CD4-positive, alpha-beta T cell treated with Interleukin-6 for 4 hours (primary cell): ENCODE data around the gene ZNF804A.

Source experiments
- DNase-seq: peaks from one replicate; pipeline ENCODE4 v3.0.0-alpha.2; 2020; ENCODE audit warnings: mixed read lengths

Gene ZNF804A

DNA sequence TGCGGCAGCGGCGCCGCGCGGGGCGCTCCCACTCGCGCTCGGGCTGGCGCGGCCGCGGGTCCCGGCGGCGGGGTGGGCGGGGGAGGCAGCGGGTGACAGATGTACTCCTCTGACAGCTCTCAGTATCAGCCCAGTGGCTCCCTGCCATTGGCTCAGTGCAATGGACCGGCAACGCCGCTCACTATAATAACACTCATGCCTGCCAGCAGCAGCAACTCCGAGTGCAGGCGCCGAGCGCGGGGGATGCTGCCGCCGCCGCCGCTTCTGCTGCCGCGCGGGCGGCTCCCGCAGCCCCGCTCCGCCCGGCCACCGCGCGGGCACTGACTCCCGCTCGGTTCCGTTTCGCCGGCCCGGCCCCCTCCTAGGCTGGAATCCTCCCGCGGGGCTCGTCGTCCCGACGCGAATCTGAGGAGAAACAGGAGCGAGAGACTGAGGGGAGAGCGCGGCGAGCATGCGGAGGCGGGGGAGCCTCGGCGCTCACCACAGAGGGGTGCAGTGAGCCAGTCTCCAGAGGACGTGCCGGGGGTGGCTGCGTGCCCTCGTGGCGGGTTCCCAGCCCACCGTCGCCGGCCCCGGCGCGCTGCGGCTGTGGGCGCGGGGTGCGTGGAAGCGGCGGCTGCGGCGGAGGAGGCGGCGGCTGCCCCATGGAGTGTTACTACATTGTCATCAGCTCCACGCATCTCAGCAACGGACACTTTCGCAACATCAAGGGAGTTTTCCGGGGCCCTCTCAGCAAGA lies at the start of gene ZNF804A:
Gene ZNF804A (plus strand): TSS at position 214 of the 738 bp plus-strand sequence. CDS start 431 bp downstream, at position 645.
- no peak for DNase-seq

DNA sequence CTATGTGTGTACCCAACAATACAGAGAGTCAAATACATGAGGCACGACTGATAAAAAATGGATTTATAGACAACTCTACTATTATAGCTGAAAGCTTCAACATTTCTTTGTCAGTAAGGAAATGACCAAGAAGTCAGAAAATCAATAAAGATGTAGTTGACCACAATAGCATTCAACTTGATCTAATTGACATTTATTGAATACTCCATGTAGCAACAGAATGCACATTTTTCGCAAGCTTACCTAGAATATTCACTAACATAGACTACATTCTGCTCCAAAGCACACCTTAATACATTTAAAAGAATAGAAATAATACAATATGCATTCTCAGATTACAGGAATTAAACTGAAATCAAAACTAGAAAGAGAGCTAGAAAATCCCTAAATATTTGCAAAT lies 49.2 kb upstream of the ZNF804A start:
- no peak for DNase-seq

DNA sequence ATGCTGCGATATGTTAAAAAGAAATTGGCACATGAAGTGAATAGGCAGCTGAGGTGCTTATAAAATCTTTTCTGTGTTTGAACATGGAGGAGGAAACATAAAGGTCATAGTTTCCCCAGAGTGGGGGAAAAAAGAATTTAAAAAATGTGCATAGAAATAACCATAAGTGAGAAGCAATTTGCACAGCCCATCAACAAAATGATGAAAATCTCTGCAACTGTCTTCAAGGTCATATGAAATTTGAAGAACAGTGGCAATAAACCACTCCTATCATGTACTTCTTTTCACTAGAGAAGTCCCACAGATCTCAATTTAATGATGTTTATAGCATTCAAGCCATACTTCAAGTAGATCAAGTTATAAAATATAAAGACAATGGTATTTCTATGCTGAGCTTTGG lies 46.7 kb upstream of the ZNF804A start:
- no peak for DNase-seq

- no peak for DNase-seq
Measured at GRCh38 chr2:184554736-184555135, 43.6 kb upstream of the ZNF804A start.

DNA sequence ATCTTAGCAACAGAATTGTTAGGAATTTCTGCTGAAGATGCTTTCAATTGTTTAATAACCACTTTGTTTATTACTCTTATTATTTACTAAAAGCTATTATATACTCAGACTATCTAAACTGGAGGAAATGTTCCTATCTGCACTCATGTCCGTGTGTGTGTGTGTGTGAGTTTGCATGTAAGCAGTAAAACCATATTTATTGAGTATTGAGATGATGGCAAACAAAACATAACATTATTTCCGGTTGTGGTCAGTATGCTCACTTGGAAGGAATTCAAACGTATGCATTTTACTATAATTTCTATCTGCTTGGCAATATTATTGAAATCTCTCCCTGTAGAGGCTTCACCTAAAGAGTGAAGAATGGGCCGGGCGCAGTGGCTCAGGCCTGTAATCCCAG lies 43.0 kb upstream of the ZNF804A start:
- no peak for DNase-seq

DNA sequence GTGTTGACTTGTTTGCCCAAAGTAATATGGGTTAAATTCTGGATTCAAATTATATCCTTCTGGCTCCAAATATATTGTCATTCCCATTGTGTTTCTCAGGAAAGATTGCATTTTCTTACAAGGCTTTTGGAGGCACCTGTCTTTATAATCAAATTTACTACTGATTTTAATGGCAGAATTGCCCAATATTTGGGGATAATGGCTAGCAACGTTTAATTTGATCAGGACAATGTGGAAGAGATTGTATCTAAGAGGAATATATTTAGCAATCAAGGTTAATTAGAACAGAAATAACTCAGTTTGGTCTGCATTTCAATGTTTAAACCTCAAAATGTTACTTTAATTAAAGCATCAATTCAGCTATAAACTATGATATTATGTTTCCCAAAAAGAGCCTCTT lies 41.7 kb upstream of the ZNF804A start:
- DNase-seq: no peak

DNA sequence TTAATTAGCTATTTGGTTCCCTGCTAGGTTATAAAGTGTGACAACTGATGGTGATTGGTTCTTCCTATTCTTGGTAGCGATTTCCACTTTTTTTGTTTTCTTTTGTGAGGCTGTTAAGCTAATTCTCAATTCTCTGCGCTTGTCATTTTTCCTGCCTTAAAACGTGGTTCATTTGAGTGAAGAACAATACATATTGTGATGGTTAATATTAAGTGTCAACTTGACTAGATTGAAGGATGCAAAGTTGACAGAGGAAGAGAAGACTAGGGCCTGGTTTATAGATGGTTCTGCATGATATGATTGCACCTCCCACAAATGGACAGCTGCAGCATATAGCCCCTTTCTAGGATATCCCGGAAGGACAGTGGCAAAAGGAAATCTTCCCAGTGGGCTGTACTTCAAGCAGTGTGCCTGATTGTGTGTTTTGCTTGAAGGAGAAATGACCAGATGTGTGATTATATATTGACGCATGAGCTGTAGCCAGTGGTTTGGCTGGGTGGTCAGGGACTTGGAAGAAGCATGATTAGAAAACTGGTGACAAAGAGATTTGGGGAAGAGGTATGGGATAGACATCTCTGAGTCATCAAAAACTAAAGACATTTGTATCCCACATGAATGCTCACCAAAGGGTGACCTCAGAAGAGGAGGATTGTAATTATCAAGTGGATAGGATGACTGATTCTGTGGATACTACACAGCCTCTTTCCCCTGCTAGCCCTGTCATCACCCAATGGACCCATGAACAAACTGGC lies 39.4 kb upstream of the ZNF804A start:
- DNase-seq: no peak

GRCh38 chr2:184560603-184561002 lies 37.7 kb upstream of the ZNF804A start:
- DNase-seq: no peak

- no peak for DNase-seq
Measured at GRCh38 chr2:184562532-184562931, 35.8 kb upstream of the ZNF804A start.

DNA sequence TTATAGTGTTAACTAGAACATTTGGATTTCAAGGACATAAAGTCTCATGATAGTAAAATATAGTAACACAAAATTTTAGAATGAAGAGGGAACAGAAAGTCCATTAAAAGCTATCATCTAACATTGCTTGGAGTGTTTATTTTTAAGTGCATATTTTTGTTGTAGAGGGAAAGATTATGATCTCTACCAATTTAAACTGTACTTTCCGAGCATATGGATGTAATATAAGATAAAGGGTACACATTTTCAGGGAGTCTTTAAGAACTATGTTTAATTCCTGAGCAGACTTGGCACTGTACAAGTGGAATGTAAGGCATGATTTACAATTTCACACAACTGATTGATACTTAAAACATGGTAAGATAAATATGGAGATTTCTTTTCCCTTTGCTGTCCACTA lies 34.2 kb upstream of the ZNF804A start:
- DNase-seq: no peak

DNA sequence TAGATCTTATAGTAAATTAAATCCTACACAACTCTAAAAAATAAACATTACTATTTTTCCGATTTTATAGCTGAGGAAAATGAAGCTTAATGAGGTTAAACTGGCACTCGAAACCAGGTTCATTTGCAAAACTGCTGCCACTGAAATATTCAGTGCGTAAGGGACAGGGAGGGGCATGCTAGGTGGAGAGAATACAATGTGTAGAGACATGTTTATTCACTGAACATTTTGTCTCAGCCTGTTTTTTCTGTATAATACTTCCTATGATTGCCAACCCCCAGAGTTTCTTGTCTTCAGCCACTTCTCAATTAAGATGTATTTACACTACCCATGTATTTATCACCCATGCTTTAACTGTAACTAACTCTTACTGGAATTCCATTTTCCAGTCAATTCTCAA lies 31.6 kb upstream of the ZNF804A start:
- DNase-seq: no peak

DNA sequence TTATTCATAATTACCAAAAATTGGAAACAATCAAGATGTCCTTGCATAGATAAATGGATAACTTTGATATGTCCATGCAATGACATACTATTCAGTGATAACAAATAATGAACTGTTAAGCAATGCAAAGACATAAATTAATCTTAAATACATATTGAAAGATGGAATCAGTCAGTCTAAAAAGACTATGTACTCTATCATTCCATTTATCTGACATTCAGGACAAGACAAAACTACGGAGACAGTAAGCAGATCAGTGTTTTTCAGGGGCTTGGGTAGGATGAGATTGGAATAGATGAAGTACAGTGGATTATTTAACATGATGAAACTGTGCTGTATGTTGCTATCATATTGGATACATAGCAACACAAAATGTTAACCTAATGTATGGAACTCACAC lies 21.3 kb upstream of the ZNF804A start:
- no peak for DNase-seq

DNA sequence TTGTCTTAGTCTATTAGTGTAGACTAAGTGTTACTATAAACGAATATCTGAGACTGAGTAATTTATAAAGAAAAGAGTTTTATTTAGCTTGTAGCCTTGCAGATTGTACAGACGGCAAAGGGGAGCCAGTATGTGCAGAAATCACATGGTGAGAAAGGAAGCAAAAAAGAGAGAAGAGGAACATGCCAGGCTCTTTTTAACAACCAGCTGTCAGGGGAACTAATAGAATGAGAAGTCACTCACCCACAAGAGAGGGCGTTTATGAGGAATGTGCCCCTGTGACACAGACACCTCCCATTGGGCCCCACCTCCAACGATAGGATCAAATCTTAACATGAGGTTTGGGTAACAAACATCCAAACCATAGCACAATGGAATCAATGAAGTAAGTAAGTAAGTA lies 20.6 kb upstream of the ZNF804A start:
- no peak for DNase-seq

- DNase-seq: no peak
Measured at GRCh38 chr2:184579226-184579625, 19.1 kb upstream of the ZNF804A start.

- DNase-seq: no peak
Measured at GRCh38 chr2:184581391-184581790, 16.9 kb upstream of the ZNF804A start.

DNA sequence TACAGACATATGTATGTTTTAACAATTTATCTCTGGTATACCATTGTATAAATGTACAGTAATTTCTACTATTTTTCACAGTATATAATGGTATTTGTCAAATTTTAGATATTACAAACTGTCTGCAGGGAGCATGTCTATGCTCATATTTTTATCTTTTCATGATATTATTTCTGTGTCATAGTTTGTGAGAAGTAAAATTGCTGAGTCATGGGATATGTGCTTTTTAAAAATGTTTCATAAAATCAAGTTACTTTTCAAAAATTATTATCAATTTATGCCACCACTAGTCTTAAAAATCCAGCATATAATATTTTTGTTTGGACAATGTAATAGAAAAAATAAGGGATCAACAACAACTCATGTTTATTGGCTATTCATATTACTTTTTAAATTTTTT lies 9.1 kb upstream of the ZNF804A start:
- no peak for DNase-seq

DNA sequence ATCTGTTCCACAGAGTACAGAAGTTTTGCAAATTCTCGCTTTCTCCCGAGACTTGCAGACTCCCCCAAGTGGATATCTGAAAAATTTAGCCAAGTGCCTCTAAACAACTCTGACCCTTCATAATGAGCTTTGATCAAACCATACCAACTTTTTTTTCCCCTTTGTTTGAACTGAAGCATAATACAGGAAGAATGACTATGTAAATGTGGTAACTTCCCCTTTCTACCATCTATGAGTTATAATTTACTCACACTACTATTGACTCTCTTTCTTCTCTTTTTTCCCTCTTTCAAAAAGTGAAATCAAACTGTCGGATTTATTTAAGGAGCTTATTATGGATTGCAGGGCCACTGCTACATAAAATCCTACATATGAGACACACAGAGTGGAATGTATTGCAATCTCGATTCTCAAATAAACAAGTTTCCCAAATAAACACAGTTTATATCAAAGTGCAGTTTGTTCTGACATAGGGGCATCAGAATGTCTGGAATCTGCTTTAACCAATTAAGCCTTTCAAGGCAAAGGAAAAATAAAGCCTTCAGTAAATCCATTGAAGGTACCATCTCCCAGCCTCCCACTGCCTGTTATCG lies 1.4 kb upstream of the ZNF804A start:
- DNase-seq: no peak

DNA sequence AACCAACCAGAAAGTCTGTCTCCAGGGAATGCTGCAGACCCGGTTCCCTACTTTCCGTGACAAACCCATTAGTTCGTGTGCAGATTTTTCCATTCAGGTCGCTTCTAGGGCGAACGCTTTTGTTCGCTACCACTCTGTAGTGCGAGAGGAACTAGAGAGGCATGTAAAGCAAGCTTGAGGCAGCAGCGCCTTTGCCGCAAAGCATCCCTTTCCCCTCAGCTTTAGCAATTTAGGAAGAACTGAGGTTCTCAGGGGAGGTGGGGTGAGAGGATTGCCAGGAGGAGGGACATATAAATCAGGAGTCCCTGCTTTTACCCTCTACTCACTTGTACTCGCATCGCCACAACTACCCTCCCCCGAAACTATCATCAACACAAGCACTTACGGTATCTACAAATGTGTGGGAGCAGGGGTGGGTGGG lies 748 bp upstream of the ZNF804A start:
- no peak for DNase-seq

DNA sequence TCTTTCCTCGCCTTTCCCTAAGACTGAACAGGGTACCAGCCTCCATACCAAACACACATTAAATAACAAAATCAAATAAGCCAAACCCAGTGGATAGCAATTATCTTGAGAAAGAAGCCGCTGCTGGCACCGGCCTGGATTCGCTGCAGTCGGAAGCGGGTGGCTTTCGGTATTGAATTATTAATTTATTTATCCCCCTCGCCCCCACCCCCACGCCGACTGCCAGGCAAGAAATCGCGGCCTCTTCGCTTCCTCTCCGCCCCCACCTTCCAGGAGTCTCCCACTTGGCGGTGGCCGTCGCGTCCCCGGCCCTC lies 370 bp upstream of the ZNF804A start:
- DNase-seq: no peak

- no peak for DNase-seq
Measured at GRCh38 chr2:184599054-184599871, 934 bp downstream of the ZNF804A start.

DNA sequence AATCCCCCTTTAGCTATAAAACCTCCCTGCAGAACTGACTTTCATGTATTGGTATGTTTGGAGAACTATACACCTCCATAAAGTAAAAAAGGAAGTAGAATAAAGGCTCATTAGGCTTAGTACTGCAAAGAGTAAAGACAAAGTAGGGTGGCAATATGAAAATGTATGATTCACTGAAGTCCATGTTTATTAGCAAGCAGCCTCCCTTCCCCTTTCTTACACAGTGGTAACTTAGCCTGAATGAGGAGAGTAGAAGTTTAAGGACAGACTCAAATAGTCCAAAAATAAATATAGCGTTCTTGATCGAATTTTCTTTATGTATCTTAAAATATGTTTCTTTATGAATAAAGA lies 1.5 kb downstream of the ZNF804A start:
- no peak for DNase-seq

DNA sequence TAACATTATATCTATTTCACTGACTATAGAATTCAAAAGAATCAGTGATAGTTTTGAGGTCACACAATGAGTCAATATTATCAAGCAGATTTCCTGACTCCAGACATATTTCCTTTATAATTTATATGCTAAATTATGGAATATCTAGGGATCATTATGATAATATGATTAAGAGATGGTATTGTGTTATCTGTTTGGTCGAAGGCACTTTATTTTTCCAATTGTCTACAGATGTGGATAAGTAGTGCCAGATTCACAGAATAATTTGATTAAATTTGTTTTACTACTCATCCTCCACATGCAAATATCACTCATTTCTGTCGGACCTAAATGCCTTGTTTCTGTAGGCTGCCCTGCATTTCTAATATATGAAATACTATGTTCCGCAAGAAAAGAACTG lies 4.4 kb downstream of the ZNF804A start:
- DNase-seq: no peak

DNA sequence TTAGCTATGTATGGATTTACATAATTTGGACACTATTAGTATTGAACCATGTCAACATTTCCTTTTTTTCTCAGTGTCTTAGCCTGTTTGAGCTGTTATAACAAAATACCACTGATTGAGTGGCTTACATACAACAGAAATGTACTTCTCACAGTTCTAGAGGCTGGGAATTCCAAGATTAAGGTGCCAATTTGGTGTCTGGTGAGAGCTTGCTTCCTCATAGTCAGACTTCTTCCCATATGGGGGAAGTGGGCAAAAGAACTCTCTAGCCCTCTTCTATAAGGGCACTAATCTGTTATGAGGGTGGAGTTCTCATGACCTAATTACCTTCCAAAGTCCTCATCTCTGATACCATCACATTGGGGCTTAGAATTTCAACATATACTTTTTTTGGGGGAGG lies 12.6 kb downstream of the ZNF804A start:
- no peak for DNase-seq
